Measurements from ENCODE around the gene CNPY1. TPM values are rescaled to one million over a fixed set of nuclear protein-coding genes. Genes with fewer than 3 reads are reported as not detected.

CNPY1 gene
- total RNA-seq, 3 donors from 2014 or later: 0.29 TPM; not detected in 2

GRCh38 chr7:155590215-155591018, 44.1 kb upstream of the CNPY1 start:
- no peaks in the 10 kb centered on the region for H3K4me1 ChIP-seq
- TF ChIP-seq, protein P1, sequence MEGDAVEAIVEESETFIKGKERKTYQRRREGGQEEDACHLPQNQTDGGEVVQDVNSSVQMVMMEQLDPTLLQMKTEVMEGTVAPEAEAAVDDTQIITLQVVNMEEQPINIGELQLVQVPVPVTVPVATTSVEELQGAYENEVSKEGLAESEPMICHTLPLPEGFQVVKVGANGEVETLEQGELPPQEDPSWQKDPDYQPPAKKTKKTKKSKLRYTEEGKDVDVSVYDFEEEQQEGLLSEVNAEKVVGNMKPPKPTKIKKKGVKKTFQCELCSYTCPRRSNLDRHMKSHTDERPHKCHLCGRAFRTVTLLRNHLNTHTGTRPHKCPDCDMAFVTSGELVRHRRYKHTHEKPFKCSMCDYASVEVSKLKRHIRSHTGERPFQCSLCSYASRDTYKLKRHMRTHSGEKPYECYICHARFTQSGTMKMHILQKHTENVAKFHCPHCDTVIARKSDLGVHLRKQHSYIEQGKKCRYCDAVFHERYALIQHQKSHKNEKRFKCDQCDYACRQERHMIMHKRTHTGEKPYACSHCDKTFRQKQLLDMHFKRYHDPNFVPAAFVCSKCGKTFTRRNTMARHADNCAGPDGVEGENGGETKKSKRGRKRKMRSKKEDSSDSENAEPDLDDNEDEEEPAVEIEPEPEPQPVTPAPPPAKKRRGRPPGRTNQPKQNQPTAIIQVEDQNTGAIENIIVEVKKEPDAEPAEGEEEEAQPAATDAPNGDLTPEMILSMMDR (IDR thresholded peaks at IDR 0.05): no peak
- no peak for TF ChIP-seq POLR2AphosphoS5 (IDR thresholded peaks at IDR 0.05)
- no peak for TF ChIP-seq POLR2A (IDR thresholded peaks at IDR 0.05)
- H3K36me3 ChIP-seq: no peaks in the 10 kb centered on the region
- no peaks in the 10 kb centered on the region for H3K27me3 ChIP-seq
- H3K9me3 ChIP-seq: no peaks in the 10 kb centered on the region
- no peak overlapping the region for H3K4me3 ChIP-seq
- no peak overlapping the region for H3K27ac ChIP-seq
- intact Hi-C loops (cut with DNase I; ENCODE audit: low total_unique reads): no loop called here
- no peak for DNase-seq (ENCODE audit: low spot score in 2 of 2)

DNA sequence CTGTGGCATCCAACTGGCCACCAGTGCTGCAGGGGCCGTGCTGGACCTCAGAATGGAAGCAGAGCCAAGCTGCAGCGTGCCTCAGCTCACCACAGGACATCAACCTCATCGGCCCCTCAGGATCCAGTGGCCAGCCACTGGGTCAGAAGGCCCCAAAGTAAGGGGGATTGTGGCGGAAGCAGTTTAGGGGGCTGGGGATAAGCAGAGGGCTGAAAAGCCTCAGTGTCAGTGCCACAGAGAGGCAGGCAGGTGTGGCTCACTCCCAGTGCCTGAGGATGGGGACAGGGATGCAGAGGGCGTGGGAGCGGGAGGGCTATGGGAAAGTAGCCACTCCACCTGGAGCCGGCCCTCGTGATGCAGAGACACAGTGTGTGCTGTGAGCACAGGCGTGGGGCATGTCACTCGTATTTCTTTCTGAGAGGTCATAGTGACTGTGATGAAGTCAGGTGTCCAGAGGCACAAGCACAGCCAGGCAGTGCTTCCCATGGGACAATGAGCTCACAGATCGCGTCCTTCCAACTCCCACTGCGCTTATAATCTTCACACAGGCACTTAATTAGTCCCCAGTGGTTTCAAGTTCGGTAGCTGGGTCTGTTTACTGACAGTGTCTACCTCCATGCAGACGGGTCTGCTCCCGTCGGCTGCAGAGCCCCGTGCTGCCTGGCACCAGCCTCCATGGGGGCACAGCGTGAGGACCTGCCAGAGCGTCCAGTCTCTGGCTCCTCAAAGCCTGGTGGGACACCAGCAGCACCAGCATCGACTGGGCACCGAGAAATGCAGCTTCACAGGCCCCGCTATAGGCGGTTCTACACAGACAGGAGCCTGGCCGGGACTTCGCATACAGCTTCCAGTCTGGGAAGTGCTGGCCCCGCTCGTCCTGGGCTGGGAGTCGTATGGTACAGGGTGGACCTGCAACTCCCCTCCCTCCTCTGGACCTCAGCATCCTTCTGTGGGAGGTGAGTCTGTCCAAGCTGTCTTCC, 42.9 kb upstream of the CNPY1 start:
- DNase-seq (ENCODE audit: low spot score in 2 of 2): no peak
- Histone ChIP-seq H3K9me3 (no peaks in the 10 kb centered on the region), H3K4me3 (no peak overlapping the region), H3K36me3 (no peaks in the 10 kb centered on the region), H3K4me1 (no peaks in the 10 kb centered on the region), H3K27me3 (peaks cover 0 to under 1% of the 10 kb centered on the region in 2 donors), H3K27ac (no peak overlapping the region)
- intact Hi-C loops (cut with DNase I; ENCODE audit: low total_unique reads): no loop called here
- no peak for TF ChIP-seq POLR2AphosphoS5 (IDR thresholded peaks at IDR 0.05)
- no peak for TF ChIP-seq POLR2A (IDR thresholded peaks at IDR 0.05)
- TF ChIP-seq, protein P1 (IDR thresholded peaks at IDR 0.05): no peak

GRCh38 chr7:155588468-155588998, 42.2 kb upstream of the CNPY1 start:
- no peak for DNase-seq (ENCODE audit: low spot score in 2 of 2)
- Histone ChIP-seq H3K36me3 (no peaks in the 10 kb centered on the region), H3K4me3 (no peak overlapping the region), H3K27ac (no peak overlapping the region), H3K4me1 (no peaks in the 10 kb centered on the region), H3K9me3 (no peaks in the 10 kb centered on the region), H3K27me3 (peaks cover 0 to 4% of the 10 kb centered on the region in 2 donors)
- no peak for TF ChIP-seq POLR2AphosphoS5 (IDR thresholded peaks at IDR 0.05)
- TF ChIP-seq, protein P1 (IDR thresholded peaks at IDR 0.05): no peak
- no peak for TF ChIP-seq POLR2A (IDR thresholded peaks at IDR 0.05)
- intact Hi-C loops (cut with DNase I; ENCODE audit: low total_unique reads): no loop called here

GRCh38 chr7:155587486-155587885, 41.1 kb upstream of the CNPY1 start:
- Histone ChIP-seq H3K4me1 (no peaks in the 10 kb centered on the region), H3K9me3 (no peaks in the 10 kb centered on the region), H3K27ac (no peak overlapping the region), H3K36me3 (no peaks in the 10 kb centered on the region), H3K27me3 (peaks cover 0 to 4% of the 10 kb centered on the region in 2 donors), H3K4me3 (no peak overlapping the region)
- no peak for DNase-seq (ENCODE audit: low spot score in 2 of 2)
- intact Hi-C loops (cut with DNase I; ENCODE audit: low total_unique reads): no loop called here
- no peak for TF ChIP-seq POLR2A (IDR thresholded peaks at IDR 0.05)
- TF ChIP-seq POLR2AphosphoS5 (IDR thresholded peaks at IDR 0.05): no peak
- TF ChIP-seq, protein P1 (IDR thresholded peaks at IDR 0.05): no peak

All from breast epithelium (tissue), 4 donors.